ACHN (cell line): ENCODE results near the gene BTNL9.
"Not testable (repeated sequence)": the region's sequence is repeated elsewhere in the genome, so short reads cannot be mapped to it uniquely, and the experiment has no call there.

ENCODE experiments used
- DNase-seq: peaks from one replicate; pipeline ENCODE4 v3.0.0-alpha.2; 2015
- in situ Hi-C: cut with HindIII; loops from 2 replicates; pipeline ENCODE4 v1.10.0; 2017; ENCODE audit warnings: low sequenced_read_pairs, low pct_ligation_motif_present, low pct_unique_long_range_greater_than_20kb

BTNL9 gene

GRCh38 chr5:181041043-181041442, 977 bp downstream of the BTNL9 start:
- in situ Hi-C loops = no loop called here
- no peak for DNase-seq

- no peak for DNase-seq
These were observed 2.1 kb downstream of the BTNL9 start for GRCh38 chr5:181042036-181042713.

GRCh38 chr5:181042722-181043121, 2.7 kb downstream of the BTNL9 start:
- no peak for DNase-seq
- in situ Hi-C loops = no loop called here

More at GRCh38 chr5:181042036-181042713, 2.1 kb downstream of the BTNL9 start:
- in situ Hi-C loops = no loop called here

GRCh38 chr5:181043285-181044092, 3.4 kb downstream of the BTNL9 start:
- in situ Hi-C loops = no loop called here
- DNase-seq = no peak

DNA sequence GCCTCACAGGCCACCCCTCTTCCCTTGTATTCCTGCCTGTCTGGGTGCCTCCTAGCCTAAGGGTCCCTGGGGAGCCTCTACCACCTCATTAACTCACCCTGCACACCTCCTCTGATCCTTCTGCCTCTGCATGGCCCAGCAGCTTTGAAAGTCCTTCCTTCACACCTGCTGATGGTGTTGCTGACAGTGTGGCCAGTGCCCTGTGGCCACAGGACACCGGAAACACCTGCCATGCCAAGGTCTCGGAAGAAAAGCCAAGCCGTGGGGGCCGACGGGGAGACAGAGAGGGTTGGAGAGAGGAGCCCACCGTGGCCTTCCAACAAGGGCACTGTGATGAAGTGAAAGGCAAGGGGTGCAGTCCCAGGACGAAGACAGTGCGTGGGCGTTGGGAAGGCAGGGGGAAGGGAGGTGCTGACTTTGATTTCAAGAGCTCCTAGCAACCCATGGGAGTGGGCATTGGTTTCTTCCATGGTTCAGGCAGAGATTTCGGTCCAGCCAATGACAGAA, 4.1 kb downstream of the BTNL9 start:
- in situ Hi-C loops = no loop called here
- DNase-seq = no peak

- in situ Hi-C loops = no loop called here
- DNase-seq = no peak
These were observed 4.7 kb downstream of the BTNL9 start for GRCh38 chr5:181044662-181045305.

- in situ Hi-C loops = no loop called here
These were observed 5.2 kb downstream of the BTNL9 start for GRCh38 chr5:181045316-181045715.

DNA sequence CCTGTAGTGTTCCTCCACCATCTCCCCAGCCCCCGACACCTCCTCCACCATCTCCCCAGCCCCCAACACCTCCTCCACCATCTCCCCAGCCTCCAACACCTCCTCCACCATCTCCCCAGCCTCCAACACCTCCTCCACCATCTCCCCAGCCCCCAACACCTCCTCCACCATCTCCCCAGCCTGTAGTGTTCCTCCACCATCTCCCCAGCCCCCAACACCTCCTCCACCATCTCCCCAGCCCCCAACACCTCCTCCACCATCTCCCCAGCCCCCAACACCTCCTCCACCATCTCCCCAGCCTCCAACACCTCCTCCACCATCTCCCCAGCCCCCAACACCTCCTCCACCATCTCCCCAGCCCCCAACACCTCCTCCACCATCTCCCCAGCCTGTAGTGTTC, 5.8 kb downstream of the BTNL9 start:
- DNase-seq, in situ Hi-C loops: not testable (repeated sequence)

More at GRCh38 chr5:181045316-181045715, 5.2 kb downstream of the BTNL9 start:
- DNase-seq = no peak

- in situ Hi-C loops = no loop called here
- no peak for DNase-seq
These were observed 7.2 kb downstream of the BTNL9 start for GRCh38 chr5:181047288-181047687.

- no peak for DNase-seq
- in situ Hi-C loops = no loop called here
These were observed 7.9 kb downstream of the BTNL9 start for GRCh38 chr5:181047921-181048320.

DNA sequence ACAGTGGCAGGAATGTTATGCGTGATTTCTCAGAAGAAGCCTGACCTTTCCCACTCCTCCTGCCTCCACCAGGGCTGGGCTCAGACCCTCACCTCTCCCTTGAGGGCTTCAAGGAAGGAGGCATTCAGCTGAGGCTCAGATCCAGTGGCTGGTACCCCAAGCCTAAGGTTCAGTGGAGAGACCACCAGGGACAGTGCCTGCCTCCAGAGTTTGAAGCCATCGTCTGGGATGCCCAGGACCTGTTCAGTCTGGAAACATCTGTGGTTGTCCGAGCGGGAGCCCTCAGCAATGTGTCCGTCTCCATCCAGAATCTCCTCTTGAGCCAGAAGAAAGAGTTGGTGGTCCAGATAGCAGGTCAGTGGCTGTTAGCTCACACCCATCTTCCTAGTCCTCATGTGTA, 9.9 kb downstream of the BTNL9 start:
- no peak for DNase-seq
- in situ Hi-C loops = no loop called here

GRCh38 chr5:181051841-181052671, 12.0 kb downstream of the BTNL9 start:
- no peak for DNase-seq
- in situ Hi-C loops = no loop called here

DNA sequence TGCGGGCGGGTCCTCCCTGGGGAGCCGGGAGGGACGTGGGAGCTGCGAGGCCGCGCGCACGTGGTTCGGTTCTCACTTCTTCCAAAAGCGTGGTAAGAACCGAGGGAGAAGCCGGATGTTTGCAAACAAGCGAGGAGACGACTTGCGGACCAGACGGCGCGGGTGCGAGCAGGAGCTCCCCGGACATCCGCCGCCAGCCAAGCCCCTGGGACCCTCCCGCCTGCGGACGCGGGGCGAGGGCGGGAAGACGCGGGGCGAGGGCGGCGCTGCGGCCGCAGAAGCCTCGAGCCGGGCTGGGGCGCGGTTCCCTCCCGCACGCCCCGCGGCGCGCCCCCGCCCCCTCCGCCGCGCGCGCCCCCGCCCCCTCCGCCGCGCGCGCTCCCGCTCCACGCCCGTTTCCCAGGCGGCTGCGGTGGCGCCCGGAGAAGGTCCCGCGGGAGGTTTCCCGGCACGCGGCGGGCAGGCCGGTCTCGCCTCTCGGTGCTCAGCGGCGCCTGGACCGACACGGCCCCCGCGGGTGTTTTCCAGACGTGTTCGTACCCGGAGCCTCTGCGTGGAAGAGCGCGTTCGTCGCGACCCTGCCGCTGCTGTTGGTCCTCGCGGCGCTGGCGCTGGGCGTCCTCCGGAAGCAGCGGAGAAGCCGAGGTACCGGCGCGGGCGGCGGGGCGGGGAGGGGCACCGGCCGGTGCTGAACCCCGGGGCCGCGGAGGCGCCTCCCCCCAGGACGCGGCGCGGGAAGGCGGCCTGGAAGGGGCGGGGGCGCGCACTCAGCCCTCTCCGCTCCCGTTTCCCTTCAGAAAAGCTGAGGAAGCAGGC, 12.8 kb downstream of the BTNL9 start:
- in situ Hi-C loops = no loop called here
- DNase-seq = no peak

DNA sequence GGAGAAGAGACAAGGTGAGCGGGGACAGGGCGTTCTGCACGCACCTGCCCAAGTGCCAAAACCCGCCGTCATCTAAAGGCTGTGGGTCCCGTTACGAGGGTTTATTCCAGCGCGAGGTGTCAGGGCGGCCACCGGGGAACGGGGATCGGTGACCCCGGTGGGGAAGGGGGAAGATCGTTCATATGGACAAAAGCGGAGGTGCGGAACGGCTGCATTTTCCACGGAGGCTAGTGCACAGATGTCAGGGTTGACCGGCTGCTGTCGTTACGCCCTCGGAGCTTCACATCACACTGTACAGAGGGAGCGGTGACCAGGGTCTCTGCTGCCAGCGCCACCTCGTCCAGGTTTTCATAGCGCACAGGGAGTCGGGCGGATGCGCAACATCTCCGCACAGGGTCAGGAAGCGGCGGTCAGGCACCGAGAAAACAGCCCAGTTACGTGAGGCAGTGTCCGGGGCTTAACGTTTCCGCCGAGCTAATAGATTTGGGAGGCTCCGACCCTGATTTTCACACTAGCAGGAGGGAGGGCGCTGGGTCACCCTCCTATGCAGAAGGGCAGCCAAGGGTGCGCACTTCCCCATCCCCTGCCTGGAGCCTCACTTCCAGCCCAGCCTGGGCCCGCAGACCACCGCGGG, 13.5 kb downstream of the BTNL9 start:
- in situ Hi-C loops = no loop called here
- DNase-seq = no peak

- in situ Hi-C loops = no loop called here
- no peak for DNase-seq
These were observed 14.1 kb downstream of the BTNL9 start for GRCh38 chr5:181054138-181054537.

GRCh38 chr5:181054871-181055459, 14.9 kb downstream of the BTNL9 start:
- in situ Hi-C loops = no loop called here
- no peak for DNase-seq

- in situ Hi-C loops = no loop called here
- DNase-seq = no peak
These were observed 16.4 kb downstream of the BTNL9 start for GRCh38 chr5:181056431-181056830.
